ENCODE measurements around the gene PPP2R5E.

GRCh38 chr14:63423381-63423780 is 119.8 kb downstream of the PPP2R5E start:
- TF ChIP-seq POLR2AphosphoS5 (IDR thresholded peaks at IDR 0.05; ENCODE audit: low read depth, low read length) (no peak), CTCF (IDR thresholded peaks at IDR 0.05) (no peak)
